GM23248 (cell line): ENCODE measurements around the gene RAD51B.

Source experiments
- EZH2 ChIP-seq: fragments of 200-600 bp; sonication (generic); IDR thresholded peaks from 2 replicates; pipeline ENCODE4 v1.6.1; 2018; ENCODE audit warnings: antibody characterized with exemption, mild to moderate bottlenecking; ENCODE audit not compliant: insufficient read depth, poor library complexity, severe bottlenecking
- EZH2phosphoT487 ChIP-seq: fragments of 200-600 bp; sonication (generic); IDR thresholded peaks from 2 replicates; pipeline ENCODE4 v1.6.1; 2018; ENCODE audit warnings: antibody characterized with exemption, moderate library complexity, mild to moderate bottlenecking, low read depth; ENCODE audit not compliant: insufficient read depth

GRCh38 chr14:68460541-68460940 is 641.0 kb downstream of the RAD51B start:
- TF ChIP-seq EZH2 (no peak), EZH2phosphoT487 (no peak)
